Measurements from ENCODE around the gene MARS1.

Gene MARS1

DNA sequence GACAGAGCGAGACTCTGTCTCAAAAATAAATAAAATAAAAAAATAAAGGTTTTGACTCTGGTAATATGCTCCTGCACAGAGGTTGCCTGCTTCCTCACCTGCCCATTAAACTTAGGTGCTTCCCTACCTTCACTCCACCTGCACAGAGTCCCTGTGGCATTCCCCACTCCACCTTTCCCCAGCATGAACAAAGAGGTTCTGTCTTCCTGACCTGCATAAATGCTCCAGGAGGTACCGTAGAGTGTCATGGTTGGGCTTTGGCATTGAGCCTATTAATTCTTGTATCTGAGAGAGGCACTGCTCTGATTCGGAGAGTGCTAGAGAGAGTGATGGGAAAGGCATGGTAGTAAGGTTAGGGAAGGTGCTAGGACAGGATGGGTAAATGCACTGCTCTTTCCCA, 14.5 kb upstream of the MARS1 start:
- no peak for DNase-seq (ENCODE audit: low spot score)

DNA sequence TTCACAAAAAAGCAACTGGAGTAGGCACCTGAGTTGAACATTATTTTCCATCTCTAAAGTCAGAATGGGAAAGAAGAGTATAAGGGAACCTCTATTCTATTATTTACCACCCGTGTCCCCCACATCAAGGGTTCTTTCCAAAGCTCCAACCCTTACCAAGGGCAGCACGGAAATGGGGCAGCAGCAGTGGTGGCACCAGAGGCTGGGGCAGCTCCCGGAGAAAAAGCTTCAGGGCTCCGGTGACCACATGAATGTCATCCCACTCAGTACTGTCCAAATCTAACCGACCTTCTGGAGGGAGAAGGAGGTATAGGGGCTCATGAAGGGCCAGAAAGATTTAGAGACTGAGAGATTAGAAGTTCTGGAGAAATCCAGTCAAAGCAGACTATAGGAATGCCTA, 14.0 kb upstream of the MARS1 start:
- DNase-seq (ENCODE audit: low spot score) = no peak

DNA sequence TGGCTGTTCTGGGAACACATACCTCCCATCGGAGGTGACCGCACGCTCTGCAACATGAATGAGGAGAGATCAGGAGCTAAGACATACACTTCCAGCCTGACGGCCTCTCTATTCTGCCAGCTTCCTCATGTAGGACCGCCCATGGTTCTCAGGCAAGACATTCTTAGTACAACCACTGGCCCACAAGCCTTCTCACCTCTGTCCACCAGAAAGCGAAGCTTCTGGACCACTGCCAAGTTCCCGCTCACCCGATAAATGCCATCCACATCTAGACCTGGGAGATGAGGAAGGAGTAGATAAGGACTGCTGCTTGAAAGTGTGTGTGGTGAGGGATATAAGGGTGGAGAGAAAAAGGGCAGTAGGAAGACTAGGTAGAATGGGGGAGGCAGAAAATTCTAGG, 13.4 kb upstream of the MARS1 start:
- no peak for DNase-seq (ENCODE audit: low spot score)

DNA sequence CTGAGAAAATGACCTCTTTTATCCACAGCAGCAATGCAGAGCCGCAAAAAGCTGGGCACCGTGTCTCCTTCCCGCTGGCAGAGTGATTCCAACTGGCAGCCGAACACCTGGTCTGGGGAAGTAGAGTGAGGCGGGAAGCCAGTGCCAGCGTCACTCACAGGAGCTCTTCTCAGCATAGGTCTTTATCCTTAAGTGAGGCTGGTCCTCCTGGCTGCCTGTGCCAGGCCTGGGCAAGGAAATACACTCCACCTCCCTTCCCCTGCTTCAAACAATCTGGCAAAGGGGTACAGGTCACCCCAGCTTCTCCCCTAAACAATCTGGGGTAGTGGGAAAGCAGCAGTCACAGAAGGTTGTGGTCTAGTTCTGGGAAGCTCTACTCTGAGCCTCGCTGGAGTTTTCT, 13.0 kb upstream of the MARS1 start:
- DNase-seq (ENCODE audit: low spot score) = no peak

DNA sequence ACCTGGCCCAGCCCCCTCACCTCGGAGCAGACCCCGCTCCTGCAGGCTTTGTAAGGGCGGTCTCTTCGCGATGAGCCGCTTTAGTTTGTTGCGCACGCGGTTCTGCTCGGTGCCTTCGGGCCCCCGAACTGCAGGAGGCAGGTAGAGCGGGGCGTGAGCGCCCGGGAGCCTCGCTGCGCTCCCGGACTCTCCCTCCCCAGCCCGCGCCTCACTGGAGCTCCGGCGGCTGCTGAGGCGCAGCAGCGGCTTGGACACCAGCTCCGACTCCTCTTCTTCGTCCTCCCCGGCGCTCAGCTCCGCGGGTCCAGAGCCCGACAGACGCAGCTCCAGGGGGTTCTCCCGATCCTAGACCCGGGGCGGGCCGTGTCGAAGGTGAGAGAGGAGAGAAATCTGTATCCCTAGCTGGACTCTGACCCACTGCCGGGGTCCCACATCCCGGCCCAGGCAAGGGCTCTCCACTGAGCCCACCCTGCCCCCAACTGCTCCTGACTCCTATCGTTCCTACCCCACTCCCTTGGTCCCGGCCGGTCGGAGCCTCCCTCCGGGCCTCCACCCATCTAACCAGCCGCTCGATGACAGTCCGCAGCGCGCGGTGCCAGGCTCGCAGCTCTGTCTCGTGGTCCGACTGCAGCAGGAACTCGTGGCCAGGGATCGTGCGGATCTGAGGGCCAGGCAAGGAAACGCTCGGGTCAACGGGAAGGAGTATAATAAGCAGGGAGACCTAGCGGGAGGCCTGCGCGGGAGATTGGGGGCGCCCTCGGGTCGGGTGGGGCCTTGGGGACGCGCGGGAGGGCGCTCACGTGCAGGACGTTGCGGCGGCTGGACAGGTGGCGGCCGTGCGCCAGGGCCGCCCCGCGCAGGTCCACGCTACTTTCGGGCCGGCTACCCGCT, 12.4 kb upstream of the MARS1 start:
- no peak for DNase-seq (ENCODE audit: low spot score)

DNA sequence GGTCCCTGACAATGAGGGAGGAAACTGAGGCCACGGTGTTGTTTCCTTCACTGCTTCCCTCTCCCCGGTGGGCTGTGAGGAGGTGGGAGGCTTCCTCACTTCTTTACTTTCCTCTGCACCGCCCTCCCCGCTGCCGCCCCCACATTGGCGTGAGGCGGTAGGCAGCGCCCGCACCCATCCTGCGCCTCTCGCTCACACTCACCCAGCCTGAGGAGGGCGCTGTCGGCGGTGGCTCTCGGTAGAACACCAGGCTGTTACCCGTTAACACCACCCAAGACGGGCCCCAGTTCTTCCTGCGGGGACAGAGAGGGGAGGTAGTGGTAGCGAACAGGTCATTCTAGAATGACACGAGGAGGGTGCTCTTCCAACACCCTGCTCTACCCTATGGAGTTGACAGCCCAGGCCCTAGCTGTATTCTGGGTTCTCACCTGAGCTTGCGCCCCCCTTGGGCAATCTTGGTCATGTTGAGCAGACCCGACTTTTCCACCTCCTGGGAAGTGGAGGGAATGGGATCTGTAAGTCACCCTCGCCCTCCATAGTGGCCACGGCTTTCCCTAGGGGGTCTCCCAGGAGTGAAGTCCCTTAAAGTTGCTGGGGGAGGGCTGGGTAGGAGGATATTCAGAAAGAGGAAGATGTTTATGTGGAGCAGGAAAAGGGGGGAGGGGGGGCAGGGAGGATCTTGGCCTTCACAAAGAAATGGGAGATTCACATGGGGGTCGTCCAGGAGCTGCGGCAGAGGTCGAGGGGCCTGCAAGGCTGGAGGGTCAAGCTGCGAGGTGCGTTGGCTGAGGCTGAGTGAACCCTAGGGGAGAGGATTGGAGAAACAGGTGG, 11.5 kb upstream of the MARS1 start:
- no peak for DNase-seq (ENCODE audit: low spot score)

DNA sequence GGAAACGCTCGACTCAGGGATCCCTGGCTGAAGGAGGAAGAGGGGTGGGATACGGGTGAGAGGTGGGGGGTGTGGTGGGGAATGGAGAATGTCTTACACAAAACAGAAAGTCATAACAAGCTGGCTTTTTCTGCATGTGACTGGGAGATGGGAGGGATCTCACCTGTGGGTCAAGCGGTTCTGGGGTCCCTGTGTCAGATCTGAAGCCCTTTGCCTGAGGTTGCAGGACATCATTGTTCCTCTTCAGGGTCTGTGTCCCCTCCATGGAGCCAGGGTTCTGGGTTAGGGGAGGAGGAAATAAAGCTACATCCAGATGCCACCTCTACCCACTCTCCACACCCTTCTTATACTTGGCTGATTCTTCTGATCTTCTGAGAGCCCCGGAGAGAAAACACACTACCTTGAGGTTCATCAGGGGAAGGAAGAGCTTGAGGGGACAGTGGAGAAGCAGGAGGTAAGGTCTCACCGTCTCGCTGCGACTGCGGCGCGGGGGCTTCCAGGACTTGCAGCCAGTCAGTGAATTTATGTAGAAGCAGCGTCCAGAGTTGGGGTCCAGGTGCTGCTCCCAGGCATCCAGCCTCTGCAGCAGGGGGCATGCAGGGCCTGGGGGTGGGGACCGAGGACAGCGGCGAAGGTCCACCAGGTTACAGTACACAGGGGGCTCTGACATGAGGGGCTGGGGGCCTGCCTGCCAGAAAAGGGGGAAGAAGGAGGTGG, 10.7 kb upstream of the MARS1 start:
- peak; percentile 50 for DNase-seq (ENCODE audit: low spot score)

DNA sequence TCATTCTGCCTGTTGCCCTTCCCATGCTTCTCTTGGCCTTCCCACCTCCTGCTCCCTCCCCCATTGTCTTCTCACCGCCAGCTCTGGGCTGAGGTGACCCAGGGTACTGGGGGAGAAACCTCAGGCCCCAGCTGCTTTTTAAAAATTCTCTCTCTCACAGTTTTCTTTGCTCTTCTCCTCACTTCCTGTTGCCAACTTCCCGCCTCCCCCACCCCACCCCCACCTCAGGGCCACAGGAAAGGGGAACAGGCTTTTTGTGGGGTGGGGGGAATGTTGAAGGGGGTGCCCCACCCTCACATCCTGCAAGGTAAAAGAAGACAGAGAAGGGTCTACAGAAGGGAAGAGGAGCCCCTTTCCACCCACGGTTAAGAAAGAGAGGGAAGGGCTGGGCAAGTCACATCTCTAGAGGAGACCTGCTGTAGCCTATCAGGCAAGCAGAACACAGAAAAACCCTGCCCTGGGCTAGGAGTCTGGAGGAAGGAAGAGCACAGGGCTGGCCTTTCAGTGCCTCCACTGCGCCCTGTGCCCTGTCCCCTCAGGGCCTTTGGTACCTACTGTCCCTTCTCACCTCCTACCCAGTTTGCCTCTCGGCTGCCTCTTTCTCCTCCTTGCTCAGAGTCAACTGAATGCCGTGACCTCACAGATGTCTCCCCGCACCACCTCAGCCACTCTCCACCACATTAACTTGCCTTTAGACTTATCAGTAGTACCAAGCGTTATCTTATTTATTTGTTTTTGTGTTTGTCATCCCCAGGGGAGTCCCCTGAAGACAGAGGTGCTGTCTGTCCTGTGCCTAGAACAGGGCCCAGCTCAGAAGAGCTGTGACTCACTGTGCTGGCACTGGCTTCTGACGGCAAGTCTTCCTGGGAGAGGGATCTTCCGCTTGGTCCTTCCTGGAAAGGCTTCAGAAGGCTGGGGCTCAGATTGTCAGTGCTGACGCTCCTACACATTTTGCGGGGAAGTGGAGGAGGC, 9.9 kb upstream of the MARS1 start:
- DNase-seq (ENCODE audit: low spot score) = peak; percentile 67

DNA sequence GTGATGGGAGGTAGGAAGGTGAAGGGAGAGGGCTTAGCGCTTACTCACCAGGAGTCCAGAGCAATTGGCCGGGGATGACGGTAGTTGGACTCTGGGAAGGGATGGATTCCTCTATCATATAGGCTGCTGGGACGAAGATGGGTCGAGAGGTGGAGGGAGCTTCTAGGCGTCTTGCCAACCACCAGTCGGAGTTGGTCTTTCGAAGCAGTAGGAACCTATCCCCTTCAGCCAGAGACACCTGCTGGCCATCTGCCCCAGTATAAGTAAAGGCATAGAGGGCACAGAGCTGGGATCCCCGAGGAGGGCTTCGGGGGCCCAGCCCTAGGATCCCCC, 8.9 kb upstream of the MARS1 start:
- DNase-seq (ENCODE audit: low spot score) = no peak

DNA sequence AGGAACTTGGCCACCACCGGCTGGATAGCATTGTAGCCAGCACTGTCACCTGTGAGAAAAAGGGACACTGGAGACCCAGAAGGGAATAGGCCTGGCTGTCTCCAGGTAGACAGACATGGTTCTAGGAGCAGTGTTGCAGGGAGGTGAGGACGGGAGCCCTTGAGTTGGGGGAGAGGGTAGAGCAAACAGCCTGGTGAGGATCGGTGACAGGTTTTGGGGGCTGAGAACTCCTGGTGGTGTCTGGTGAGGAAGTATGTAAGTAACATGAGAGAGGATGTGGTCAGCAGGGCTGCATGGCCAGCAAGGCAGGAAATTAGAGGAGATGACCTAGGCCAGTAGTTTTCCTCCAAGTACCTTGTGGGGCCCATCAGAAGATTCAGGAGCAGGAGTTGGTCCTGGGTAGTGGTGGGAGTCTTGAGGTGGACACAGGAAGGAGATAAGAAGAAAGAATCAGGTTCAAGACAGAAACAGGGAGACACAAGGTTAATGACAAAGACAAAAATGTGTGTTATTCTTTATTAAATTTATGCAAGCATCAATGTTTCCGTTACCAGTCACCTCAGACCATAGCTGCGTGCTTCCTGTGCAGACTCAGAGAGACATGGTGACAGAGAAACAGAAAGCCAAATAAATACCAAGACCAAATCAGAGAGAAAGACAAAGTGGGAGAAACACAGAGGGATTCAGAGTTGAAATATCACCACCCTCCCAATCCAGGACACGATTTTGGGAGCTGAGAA, 8.3 kb upstream of the MARS1 start, which contains the start of gene ARHGAP9:
Gene ARHGAP9 (minus strand): TSS at position 491 of the 740 bp plus-strand sequence. CDS start 460 bp downstream, at position 31.
- peak; percentile 80 for DNase-seq (ENCODE audit: low spot score)

DNA sequence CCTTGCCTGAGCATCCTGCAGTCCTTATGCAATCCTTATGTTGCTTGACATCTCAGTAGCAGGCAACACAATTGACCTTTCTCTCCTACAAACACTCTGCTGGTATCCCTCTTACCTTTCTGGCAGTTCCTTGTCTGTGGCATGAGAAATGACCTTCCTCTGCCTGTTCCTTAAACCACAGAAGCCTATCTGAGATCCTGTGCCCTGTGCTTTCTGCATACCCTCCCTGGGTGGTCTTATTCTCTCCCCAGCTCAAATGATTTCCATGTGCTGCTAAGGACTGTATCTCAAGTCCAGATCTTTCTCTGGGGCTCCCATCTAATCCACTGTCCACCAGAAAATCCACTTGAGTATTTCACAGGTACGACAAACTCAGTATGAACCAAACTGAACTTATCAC, 6.2 kb upstream of the MARS1 start:
- no peak for DNase-seq (ENCODE audit: low spot score)

DNA sequence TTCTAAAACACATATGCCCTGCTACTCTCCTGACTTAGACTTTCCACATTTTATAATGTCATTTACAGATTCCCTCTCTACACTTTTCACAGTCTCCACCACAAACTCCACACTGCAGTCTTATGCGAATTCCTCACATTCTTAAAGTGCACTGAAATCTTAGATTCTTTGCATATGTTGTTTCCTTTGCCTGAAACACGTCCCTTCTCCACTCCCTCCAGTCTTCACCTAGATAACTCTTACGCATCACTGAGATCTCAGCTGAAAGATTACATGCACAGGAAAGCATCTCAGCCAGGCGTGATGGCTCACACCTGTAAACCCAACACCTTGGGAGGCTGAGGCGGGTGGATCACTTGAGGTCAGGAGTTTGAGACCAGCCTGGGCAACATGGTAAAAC, 4.4 kb upstream of the MARS1 start:
- no peak for DNase-seq (ENCODE audit: low spot score)

DNA sequence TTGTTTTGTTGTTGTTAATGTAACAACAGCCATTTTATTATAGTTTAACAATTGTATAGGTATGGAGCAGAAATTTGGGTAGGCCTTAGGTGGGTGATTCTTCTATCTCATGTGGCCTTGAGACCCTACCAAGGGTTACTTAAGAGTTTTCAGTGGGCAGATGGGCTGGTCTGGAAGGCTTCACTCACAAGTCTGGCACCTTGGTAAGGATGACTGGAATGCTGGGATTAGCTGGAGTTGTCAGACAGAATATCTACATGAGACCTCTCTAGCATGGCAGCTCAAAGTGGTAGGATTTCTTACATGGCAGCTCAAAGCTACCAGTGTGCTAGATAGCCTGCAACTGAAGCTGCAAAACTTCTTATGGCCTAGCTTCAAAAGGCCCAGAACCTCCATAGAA, 2.2 kb upstream of the MARS1 start:
- no peak for DNase-seq (ENCODE audit: low spot score)

DNA sequence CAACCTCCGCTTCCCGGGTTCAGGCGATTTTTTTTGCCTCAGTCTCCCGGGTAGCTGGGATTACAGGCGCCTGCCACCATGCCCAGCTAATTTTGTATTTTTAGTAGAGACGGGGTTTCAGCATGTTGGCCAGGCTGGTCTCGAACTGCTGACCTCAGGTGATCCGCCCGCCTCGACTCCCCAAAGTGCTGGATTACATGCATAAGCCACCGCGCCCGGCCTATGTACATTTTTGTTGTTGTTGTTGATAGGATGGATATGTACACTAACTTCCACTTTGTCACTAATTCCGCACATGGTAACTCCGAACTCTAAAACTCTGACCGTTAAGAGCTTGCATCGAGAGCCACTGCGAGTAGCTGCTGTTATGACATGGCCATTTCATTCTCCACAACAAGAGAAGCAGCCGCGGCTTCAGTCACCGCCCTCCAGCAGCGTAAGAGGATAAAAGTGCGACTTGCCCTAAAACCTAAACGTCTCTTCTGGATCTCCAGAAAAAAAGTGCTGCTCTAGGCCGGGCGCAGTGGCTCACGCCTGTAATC, 742 bp upstream of the MARS1 start:
- DNase-seq (ENCODE audit: low spot score) = no peak

DNA sequence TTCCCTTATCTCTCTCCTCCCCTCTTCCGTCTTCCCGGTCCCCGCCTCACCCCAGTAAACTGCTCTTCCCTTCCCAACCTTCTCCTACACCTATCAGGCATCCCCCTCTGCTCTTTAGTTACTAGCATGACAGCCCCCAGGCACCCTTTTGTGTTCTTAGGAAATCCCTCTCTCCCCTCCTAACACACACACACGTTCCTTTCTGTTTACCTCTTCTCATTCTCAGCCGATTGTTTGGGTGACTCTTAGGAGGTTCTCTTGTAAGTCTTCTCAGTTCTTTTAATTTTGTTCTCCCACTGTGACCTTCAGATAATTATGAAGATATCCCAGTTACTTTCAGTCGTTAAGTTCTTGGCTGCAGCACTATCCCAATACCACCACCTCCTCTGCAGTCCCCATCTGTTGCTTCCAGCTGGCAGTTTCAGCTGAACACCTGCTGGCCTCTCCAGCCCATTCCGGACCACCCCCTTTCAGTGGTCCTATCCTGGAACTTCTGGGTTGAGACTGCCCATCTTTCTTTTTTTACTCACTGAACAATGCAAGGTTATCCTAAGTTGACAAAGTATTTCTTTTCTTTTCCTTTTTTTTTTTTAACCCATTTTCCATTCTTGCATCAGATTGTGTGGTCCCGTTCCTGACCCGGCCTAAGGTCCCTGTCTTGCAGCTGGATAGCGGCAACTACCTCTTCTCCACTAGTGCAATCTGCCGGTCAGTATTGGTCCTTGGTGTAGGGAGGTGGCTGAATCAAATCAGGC, 711 bp downstream of the MARS1 start:
- DNase-seq (ENCODE audit: low spot score) = peak; percentile 43

DNA sequence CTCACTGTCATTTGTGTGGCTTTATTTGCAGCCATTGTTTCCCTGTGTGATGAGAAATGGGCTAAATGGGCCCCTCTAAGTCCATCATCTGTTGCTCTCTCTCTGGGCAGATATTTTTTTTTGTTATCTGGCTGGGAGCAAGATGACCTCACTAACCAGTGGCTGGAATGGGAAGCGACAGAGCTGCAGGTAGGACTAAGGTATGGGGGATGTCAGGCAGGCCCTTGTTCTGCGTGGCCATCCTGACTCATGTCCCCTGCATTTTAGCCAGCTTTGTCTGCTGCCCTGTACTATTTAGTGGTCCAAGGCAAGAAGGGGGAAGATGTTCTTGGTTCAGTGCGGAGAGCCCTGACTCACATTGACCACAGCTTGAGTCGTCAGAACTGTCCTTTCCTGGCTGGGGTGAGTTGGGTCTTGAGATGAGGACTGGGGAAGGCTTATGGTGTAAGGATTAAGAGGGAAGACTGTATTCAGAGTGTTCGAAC, 1.3 kb downstream of the MARS1 start:
- no peak for DNase-seq (ENCODE audit: low spot score)

DNA sequence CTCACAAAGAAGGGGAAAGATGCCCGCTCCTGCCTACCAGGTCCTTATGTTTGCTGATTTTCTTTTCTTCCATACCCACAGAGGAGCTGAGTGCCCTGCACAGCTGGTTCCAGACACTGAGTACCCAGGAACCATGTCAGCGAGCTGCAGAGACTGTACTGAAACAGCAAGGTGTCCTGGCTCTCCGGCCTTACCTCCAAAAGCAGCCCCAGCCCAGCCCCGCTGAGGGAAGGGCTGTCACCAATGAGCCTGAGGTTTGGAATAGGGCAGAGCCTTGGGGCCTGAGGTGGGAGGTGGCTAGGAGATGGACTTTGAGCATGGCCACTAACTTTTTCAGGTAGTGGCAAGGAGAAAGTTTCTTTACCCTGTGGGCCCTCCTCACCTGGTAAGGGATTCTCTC, 2.3 kb downstream of the MARS1 start:
- DNase-seq (ENCODE audit: low spot score) = no peak

DNA sequence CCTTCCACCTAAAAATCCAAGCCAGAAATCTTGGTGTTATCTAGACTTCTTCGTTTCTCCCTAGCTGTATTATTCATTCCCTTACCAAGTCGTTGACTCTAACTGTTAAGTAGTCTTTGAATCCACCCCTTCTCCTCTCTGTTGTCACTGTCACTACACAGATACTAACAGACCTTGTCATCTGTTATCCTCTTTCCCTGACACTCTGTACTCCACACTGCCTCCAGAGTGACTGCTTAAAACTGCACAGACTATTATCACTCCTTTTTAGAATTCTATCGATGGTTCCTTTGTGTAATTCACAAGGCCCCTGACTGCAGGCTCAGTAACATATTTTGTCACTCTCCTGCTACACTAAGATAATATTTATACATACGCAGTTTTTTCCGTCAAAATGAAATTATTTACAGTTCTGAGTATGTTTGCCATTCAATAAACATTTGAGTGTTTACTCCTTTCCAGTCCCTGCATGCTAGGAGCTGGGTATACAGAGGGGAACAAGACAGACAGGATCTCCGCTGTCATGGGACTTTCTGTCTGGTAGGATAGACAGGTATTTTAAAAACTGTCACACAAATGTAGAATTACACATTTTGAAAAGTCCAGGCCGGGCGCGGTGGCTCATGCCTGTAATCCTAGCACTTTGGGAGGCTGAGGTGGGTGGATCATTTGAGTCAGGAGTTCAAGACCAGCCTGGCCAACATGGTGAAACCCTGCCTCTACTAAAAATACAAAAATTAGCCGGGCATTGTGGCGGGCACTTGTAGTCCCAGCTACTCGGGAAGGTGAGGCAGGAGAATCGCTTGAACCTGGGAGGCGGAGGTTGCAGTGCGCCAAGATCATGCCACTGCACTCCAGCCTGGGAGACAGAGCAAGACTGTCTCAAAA, 3.8 kb downstream of the MARS1 start:
- peak; percentile 66 for DNase-seq (ENCODE audit: low spot score)
